ENCODE data around the gene RBBP6. TPM values are rescaled to one million over a fixed set of nuclear protein-coding genes. Genes with fewer than 3 reads are reported as not detected.
"Not testable (repeated sequence)": the region's sequence is repeated elsewhere in the genome, so short reads cannot be mapped to it uniquely, and the experiment has no call there.

The RBBP6 gene
- total RNA-seq: 26.5 and 31.5 TPM in 2 replicates

GRCh38 chr16:24539295-24539849, at the start of gene RBBP6:
TSS of gene RBBP6 (plus strand) at chr16:24539566. CDS start at chr16:24540627, 1,061 bp downstream.
- H4K20me1 ChIP-seq (ENCODE audit: insufficient read depth, low read length): peaks cover 44% of the 10 kb centered on the region
- H3K9me3 ChIP-seq (ENCODE audit: low read depth, low read length): no peaks in the 10 kb centered on the region
- H3K4me1 ChIP-seq (ENCODE audit: insufficient read depth, low read length): peaks cover 30% of the 10 kb centered on the region
- peak within 1 kb of the TSS; percentile 96 for H3K4me3 ChIP-seq (ENCODE audit: insufficient read depth, low read length)
- H3K27ac ChIP-seq (ENCODE audit: low read depth, low read length): peak within 1 kb of the TSS; percentile 97
- H2AFZ ChIP-seq (ENCODE audit: low read length): peak within 1 kb of the TSS; percentile 98
- peak; percentile 93 for DNase-seq (ENCODE audit: insufficient read length, low spot score, missing footprints)
- H3K36me3 ChIP-seq (ENCODE audit: insufficient read depth, low read length): no peaks in the 10 kb centered on the region
- H3K27me3 ChIP-seq (ENCODE audit: insufficient read depth, low read length): no peaks in the 10 kb centered on the region
- H3K4me2 ChIP-seq (ENCODE audit: insufficient read depth, low read length): peak within 1 kb of the TSS; percentile 86
- TF ChIP-seq CTCF (IDR thresholded peaks at IDR 0.05; ENCODE audit: extremely low read depth, low read depth, low read length): peak; percentile 8
- H3K79me2 ChIP-seq (ENCODE audit: insufficient read depth, low read length): peaks cover 50% of the 10 kb centered on the region

- H2AFZ ChIP-seq (ENCODE audit: low read length): no peak overlapping the region
- no peaks in the 10 kb centered on the region for H3K79me2 ChIP-seq (ENCODE audit: insufficient read depth, low read length)
- no peak overlapping the region for H3K27ac ChIP-seq (ENCODE audit: low read depth, low read length)
Observed at GRCh38 chr16:24490866-24491265, 48.5 kb upstream of the RBBP6 start.

GRCh38 chr16:24491731-24492130, 47.6 kb upstream of the RBBP6 start:
- H3K4me2 ChIP-seq (ENCODE audit: insufficient read depth, low read length): no peak overlapping the region
- no peaks in the 10 kb centered on the region for H3K4me1 ChIP-seq (ENCODE audit: insufficient read depth, low read length)
- H3K9me3 ChIP-seq (ENCODE audit: low read depth, low read length): no peaks in the 10 kb centered on the region
- TF ChIP-seq CTCF (IDR thresholded peaks at IDR 0.05; ENCODE audit: extremely low read depth, low read depth, low read length): no peak
- no peak overlapping the region for H2AFZ ChIP-seq (ENCODE audit: low read length)
- H3K4me3 ChIP-seq (ENCODE audit: insufficient read depth, low read length): no peak overlapping the region
- no peaks in the 10 kb centered on the region for H4K20me1 ChIP-seq (ENCODE audit: insufficient read depth, low read length)
- H3K36me3 ChIP-seq (ENCODE audit: insufficient read depth, low read length): no peaks in the 10 kb centered on the region
- DNase-seq (ENCODE audit: insufficient read length, low spot score, missing footprints): no peak
- no peaks in the 10 kb centered on the region for H3K79me2 ChIP-seq (ENCODE audit: insufficient read depth, low read length)
- H3K27me3 ChIP-seq (ENCODE audit: insufficient read depth, low read length): no peaks in the 10 kb centered on the region
- H3K27ac ChIP-seq (ENCODE audit: low read depth, low read length): no peak overlapping the region

More at GRCh38 chr16:24490866-24491265, 48.5 kb upstream of the RBBP6 start:
- H3K9me3 ChIP-seq (ENCODE audit: low read depth, low read length): no peaks in the 10 kb centered on the region
- no peaks in the 10 kb centered on the region for H3K36me3 ChIP-seq (ENCODE audit: insufficient read depth, low read length)
- no peaks in the 10 kb centered on the region for H3K4me1 ChIP-seq (ENCODE audit: insufficient read depth, low read length)
- H4K20me1 ChIP-seq (ENCODE audit: insufficient read depth, low read length): no peaks in the 10 kb centered on the region
- H3K27me3 ChIP-seq (ENCODE audit: insufficient read depth, low read length): no peaks in the 10 kb centered on the region
- TF ChIP-seq CTCF (IDR thresholded peaks at IDR 0.05; ENCODE audit: extremely low read depth, low read depth, low read length): no peak
- H3K4me2 ChIP-seq (ENCODE audit: insufficient read depth, low read length): no peak overlapping the region
- H3K4me3 ChIP-seq (ENCODE audit: insufficient read depth, low read length): no peak overlapping the region
- DNase-seq (ENCODE audit: insufficient read length, low spot score, missing footprints): no peak

- no peaks in the 10 kb centered on the region for H3K36me3 ChIP-seq (ENCODE audit: insufficient read depth, low read length)
- H3K4me1 ChIP-seq (ENCODE audit: insufficient read depth, low read length): no peaks in the 10 kb centered on the region
- H4K20me1 ChIP-seq (ENCODE audit: insufficient read depth, low read length): no peaks in the 10 kb centered on the region
- no peak for DNase-seq (ENCODE audit: insufficient read length, low spot score, missing footprints)
- no peaks in the 10 kb centered on the region for H3K79me2 ChIP-seq (ENCODE audit: insufficient read depth, low read length)
- H3K27me3 ChIP-seq (ENCODE audit: insufficient read depth, low read length): no peaks in the 10 kb centered on the region
- H3K27ac ChIP-seq (ENCODE audit: low read depth, low read length): no peak overlapping the region
- TF ChIP-seq CTCF (IDR thresholded peaks at IDR 0.05; ENCODE audit: extremely low read depth, low read depth, low read length): no peak
- no peaks in the 10 kb centered on the region for H3K9me3 ChIP-seq (ENCODE audit: low read depth, low read length)
- no peak overlapping the region for H3K4me2 ChIP-seq (ENCODE audit: insufficient read depth, low read length)
- no peak overlapping the region for H3K4me3 ChIP-seq (ENCODE audit: insufficient read depth, low read length)
- H2AFZ ChIP-seq (ENCODE audit: low read length): no peak overlapping the region
Observed at GRCh38 chr16:24493821-24494220, 45.5 kb upstream of the RBBP6 start.

- not testable (repeated sequence) for H3K79me2 ChIP-seq (ENCODE audit: insufficient read depth, low read length); H3K4me2 ChIP-seq (ENCODE audit: insufficient read depth, low read length); H3K36me3 ChIP-seq (ENCODE audit: insufficient read depth, low read length); H3K9me3 ChIP-seq (ENCODE audit: low read depth, low read length); H3K4me3 ChIP-seq (ENCODE audit: insufficient read depth, low read length); DNase-seq (ENCODE audit: insufficient read length, low spot score, missing footprints); H3K27me3 ChIP-seq (ENCODE audit: insufficient read depth, low read length); H2AFZ ChIP-seq (ENCODE audit: low read length); H3K4me1 ChIP-seq (ENCODE audit: insufficient read depth, low read length); H3K27ac ChIP-seq (ENCODE audit: low read depth, low read length); H4K20me1 ChIP-seq (ENCODE audit: insufficient read depth, low read length)
Observed at GRCh38 chr16:24495207-24495606, 44.2 kb upstream of the RBBP6 start.

All from osteoblast (primary cell).